Activated CD8-positive, alpha-beta memory T cell treated with anti-CD3 and anti-CD28 coated beads for 24 hours (primary cell): ENCODE measurements around the gene MYL5.
"Not testable (repeated sequence)": the region's sequence is repeated elsewhere in the genome, so short reads cannot be mapped to it uniquely, and the experiment has no call there.

Source experiments
- DNase-seq: peaks from one replicate; pipeline ENCODE4 v3.0.0-alpha.2; 2020

MYL5 gene

GRCh38 chr4:636628-637159 lies 37.6 kb upstream of the MYL5 start:
- DNase-seq, result no peak

GRCh38 chr4:637536-638280 lies 36.6 kb upstream of the MYL5 start:
- DNase-seq, result no peak

- not testable (repeated sequence) for DNase-seq
These were observed 32.0 kb upstream of the MYL5 start for GRCh38 chr4:642366-642765.

- DNase-seq, result peak; percentile 69
These were observed 27.9 kb upstream of the MYL5 start for GRCh38 chr4:646460-646859.

DNA sequence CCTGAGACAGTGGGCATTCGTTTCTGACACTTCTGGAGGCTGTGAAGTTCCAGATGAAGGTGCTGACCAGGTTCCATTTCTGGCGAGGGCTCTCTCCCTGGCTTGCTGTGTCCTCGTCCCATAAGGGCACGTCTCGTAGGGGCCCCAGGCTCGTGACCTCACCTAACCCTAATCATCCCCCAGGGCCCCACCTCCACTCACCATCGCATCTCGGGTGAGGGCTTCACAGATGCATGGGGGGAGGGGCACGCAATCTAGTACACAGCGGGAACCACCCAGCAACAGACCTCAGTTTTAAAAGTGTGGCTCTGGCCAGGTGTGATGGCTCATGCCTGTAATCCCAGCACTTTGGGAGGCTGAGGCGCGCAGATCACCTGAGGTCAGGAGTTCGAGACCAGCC lies 26.9 kb upstream of the MYL5 start:
- DNase-seq, result no peak

DNA sequence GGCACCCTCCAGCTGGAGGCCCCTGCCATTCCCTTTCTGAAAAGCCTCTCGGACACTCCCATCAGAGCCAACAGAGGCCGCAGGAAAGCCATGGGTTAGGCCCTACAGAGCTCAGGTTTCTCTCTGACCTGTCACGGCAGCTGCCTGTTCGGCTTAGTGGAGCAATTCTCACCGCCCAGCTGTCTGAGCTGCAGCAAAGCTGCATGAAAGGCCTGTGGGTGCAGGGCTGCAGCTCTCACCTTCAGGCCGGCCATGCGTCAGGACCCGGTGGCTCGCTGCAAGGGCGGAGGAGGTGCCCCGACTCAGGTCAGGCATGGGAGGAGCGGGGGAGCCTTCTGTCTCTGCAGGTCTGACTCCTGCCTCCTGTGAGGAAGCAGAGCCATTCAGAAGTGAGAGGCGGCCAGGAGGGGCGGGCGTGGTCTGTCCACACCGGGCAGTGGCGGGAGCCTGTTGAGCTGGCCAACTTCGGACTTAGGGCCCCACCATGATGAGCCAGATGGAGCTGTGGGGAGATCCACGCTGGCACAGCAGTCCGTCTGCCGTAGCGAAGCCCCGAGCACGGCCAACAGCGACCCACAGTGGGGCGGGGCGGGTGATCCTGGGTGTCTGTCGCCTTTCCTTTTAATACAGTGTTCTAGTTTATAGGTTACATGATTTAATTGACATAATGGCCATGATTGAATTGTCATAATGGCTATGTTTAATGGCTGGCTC lies 25.6 kb upstream of the MYL5 start:
- no peak for DNase-seq

GRCh38 chr4:649293-649625 lies 25.1 kb upstream of the MYL5 start:
- DNase-seq, result no peak

- DNase-seq, result no peak
These were observed 24.5 kb upstream of the MYL5 start for GRCh38 chr4:649751-650310.

DNA sequence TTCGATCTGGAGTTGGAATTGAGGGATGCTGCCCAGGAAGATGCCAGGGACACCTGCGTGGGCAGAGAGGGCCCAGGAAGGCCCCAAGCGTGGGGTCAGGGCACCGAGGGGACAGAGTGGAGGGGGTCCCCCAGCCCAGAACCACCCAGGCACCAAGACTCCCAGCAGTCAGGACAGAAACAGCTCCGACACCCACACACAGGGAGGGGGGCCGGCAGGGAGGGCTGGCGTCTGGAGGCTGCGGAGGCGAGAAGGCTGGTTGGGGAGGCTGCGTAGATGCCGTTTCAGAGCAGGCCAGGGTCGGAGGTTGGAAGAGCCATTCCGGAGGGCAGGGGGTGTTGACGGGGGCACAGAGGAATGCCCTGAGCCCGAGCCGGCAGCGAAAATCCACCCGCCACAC lies 23.9 kb upstream of the MYL5 start:
- no peak for DNase-seq

- DNase-seq, result no peak
These were observed 23.1 kb upstream of the MYL5 start for GRCh38 chr4:650951-651883.

DNA sequence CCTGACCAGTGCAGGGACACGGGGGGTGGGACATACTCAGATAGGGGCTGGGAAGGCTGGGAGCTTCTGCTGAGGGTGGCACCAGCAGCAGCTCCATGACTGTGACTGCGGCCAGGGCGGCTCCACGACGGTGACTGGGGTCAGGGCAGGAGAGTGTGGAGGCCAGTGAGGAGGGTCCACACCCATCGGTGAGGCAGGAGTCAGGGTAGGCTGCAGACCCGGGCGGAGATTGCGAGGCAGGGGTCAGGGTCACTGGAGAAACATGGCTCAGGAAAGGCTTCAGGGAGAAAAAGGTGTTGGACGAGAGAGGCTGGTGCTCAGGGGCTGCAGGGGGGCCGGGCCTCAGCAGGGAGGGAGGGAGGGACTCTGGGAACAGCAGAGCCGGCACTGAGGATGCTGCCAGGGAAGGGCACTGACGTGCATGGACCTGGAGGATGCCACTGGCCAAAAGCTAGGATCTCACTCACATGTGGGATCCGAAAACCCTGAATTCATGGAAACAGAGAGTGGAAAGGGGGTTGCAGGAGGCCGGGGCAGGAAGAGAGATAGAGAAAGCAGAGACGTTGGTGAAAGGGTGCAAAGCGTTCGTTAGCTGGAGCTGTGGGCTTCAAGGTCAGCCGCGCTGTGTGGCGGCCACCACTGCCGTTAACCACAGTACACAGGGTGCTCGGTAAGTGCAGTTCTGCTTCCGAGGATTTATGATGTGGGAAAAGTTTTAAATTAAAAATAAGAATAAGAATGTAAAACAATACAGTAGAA lies 22.3 kb upstream of the MYL5 start:
- DNase-seq, result no peak

DNA sequence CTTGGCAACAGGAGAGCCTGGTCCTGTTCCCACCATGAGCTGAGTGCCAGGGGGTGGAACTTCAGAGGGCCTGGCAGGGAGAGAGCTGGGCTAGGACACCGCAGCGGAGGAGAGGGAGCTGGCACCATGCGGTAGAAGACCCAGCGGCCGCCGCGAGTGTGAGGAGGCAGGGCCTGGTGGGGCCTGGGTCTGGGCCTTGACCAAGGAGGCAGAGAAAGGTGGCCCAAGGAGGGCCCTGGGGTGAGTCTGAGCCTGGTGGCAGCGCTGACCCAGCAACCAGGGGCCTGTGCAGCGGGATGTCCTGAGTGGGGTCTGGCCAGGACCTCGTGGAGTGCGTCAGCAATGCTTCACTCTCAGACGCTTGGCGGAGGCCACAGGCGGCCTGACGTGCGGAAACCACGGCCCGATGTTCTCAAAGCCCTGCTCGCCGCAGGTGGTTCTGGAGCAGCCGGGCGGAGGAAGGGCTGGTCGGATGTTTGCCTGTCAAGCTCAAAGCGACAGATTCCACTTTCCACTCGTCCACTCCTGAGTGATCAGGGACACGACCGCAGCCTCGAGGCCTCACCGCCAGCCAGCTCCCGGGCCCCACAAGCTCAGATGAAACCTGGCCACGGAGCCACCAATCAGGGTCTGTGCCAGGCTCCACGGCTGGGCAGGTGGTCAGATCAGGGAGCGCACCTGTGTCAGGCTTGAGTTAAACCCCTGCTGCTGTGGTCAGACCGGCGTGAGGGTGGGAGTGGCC lies 21.1 kb upstream of the MYL5 start:
- DNase-seq, result no peak

GRCh38 chr4:653831-654502 lies 20.4 kb upstream of the MYL5 start:
- no peak for DNase-seq

GRCh38 chr4:654503-654845 lies 19.9 kb upstream of the MYL5 start:
- no peak for DNase-seq

- DNase-seq, result no peak
These were observed 19.4 kb upstream of the MYL5 start for GRCh38 chr4:654871-655463.

- no peak for DNase-seq
These were observed 18.7 kb upstream of the MYL5 start for GRCh38 chr4:655464-656151.

DNA sequence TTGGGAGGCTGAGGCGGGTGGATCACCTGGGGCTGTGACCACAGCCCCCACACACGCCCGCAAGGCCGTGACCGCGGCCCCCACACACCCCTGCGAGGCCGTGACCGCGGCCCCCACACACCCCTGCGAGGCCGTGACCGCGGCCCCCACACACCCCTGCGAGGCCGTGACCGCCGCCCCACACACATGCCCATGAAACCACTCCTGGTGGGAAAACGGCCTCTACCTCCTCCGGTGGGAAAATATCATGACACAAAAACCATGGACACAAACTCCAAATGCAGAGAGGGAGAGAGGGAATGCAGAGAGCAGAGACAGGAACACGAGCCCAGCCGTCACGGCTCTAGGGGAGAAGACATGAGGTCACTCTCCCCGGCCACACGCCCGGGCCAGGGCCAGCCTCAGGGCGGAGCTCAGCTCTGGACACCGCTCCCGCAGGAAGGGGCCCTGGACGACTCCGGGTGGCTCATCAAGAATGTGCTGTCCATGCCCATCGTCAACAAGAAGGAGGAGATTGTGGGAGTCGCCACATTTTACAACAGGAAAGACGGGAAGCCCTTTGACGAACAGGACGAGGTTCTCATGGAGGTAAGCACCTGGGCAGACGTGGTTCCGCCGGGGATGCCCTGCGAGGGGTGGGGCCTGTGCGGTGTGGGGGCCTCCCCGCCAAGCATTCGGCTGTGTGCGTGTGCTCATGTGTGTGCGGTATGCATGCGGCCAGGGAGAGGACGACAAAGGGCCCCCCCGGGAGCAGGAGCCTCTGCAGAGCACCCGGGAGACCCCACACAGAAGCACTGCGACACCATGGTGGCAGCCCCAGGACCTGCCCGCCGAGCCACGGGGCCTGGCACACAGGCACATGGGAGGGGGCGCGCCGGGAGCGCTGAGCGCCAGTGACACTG lies 17.7 kb upstream of the MYL5 start:
- DNase-seq, result no peak

DNA sequence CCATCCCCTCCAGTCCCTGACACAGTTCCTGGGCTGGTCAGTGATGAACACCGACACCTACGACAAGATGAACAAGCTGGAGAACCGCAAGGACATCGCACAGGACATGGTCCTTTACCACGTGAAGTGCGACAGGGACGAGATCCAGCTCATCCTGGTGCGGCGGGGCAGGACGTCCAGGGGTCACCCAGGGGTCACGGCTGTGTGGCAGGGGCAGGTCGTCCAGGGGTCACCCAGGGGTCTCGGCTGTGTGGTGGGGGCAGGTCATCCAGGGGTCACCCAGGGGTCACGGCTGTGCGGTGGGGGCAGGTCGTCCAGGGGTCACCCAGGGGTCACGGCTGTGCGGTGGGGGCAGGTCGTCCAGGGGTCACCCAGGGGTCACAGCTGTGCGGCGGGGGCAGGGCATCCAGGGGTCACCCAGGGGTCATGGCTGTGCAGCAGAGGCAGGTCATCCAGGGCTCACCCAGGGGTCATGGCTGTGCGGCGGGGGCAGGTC lies 17.0 kb upstream of the MYL5 start:
- DNase-seq, result no peak
